HUES64 (cell line): Measurements from ENCODE around the gene AKIP1.

Source experiments
- H3K27ac ChIP-seq: 2 replicates; pipeline ENCODE4 v1.7.0; 2013; ENCODE audit warnings: low read depth, low read length, inconsistent platforms
- H3K27me3 ChIP-seq: 2 replicates; pipeline ENCODE4 v1.6.1; 2013; ENCODE audit warnings: mild to moderate bottlenecking, low read length; ENCODE audit not compliant: insufficient read depth
- H3K36me3 ChIP-seq: 2 replicates; pipeline ENCODE4 v1.6.1; 2013; ENCODE audit warnings: mild to moderate bottlenecking, low read length; ENCODE audit not compliant: insufficient read depth
- H3K4me1 ChIP-seq: 2 replicates; pipeline ENCODE4 v1.6.1; 2013; ENCODE audit warnings: mild to moderate bottlenecking, low read length, moderate library complexity; ENCODE audit not compliant: insufficient read depth
- H3K4me3 ChIP-seq: 2 replicates; pipeline ENCODE4 v1.5.1; 2013; ENCODE audit warnings: mild to moderate bottlenecking, low read length, moderate library complexity
- H3K9ac ChIP-seq: 2 replicates; pipeline ENCODE4 v1.6.1; 2013; ENCODE audit warnings: mild to moderate bottlenecking, low read depth, low read length
- H3K9me3 ChIP-seq: 2 replicates; pipeline ENCODE4 v1.6.1; 2013; ENCODE audit warnings: low read depth, low read length; ENCODE audit not compliant: insufficient read depth
- WGBS: fragments of 150-250, 120-280 bp; methylation state at CpG from one replicate; pipeline ENCODE4 v1.1.7; 2013; ENCODE audit warnings: missing lambda C conversion rate; 5-methylcytosine and 5-hydroxymethylcytosine counted together

Gene AKIP1

GRCh38 chr11:8922691-8923090, 11.7 kb downstream of the AKIP1 start:
- no peak overlapping the region; the same call in 1 of the 2 replicates for H3K27ac ChIP-seq
- WGBS: 89% methylated on average over 4 of the region's 5 CpGs
- H3K27me3 ChIP-seq: no peaks in the 10 kb centered on the region
- no peak overlapping the region for H3K4me3 ChIP-seq
- peaks cover 55% of the 10 kb centered on the region for H3K36me3 ChIP-seq
- H3K9me3 ChIP-seq: no peaks in the 10 kb centered on the region
- H3K9ac ChIP-seq: no peak overlapping the region
- peaks cover 5% of the 10 kb centered on the region; the same call in 1 of the 2 replicates for H3K4me1 ChIP-seq

GRCh38 chr11:8925711-8926110, 14.7 kb downstream of the AKIP1 start:
- H3K27ac ChIP-seq: no peak overlapping the region
- H3K36me3 ChIP-seq: peaks cover 27% of the 10 kb centered on the region
- no peak overlapping the region for H3K9ac ChIP-seq
- no peaks in the 10 kb centered on the region for H3K27me3 ChIP-seq
- H3K4me3 ChIP-seq: no peak overlapping the region
- H3K4me1 ChIP-seq: no peaks in the 10 kb centered on the region
- no peaks in the 10 kb centered on the region for H3K9me3 ChIP-seq
- 94% methylated on average over 5 of the region's 5 CpGs for WGBS

- Histone ChIP-seq H3K36me3 (peaks cover 22% of the 10 kb centered on the region), H3K9ac (no peak overlapping the region), H3K4me1 (no peaks in the 10 kb centered on the region), H3K4me3 (no peak overlapping the region), H3K9me3 (no peaks in the 10 kb centered on the region), H3K27me3 (no peaks in the 10 kb centered on the region), H3K27ac (no peak overlapping the region)
- 93% methylated on average over 5 of the region's 5 CpGs for WGBS
These were observed 15.2 kb downstream of the AKIP1 start for GRCh38 chr11:8926236-8926635.

DNA sequence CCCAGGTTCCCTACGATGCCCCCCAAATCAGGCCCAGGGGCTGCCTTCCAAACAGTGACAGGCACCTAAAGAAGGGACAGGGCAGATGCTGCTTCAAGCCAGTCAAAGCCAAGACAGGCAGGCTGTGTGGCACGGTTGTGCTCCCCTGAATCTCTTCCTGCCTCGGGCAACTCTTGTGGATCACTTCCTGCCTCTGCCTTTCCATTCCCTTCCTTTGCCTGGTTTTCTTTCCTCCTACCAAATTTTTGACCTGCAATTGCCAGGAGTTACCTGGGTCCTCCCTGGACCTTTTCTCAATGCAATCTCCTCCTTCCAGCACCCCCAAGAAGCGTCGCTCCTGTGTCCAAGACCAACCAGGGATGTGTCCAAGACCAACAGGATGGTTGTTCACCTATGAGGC, 16.2 kb downstream of the AKIP1 start:
- Histone ChIP-seq H3K9ac (no peak overlapping the region), H3K36me3 (peaks cover 12% of the 10 kb centered on the region), H3K27me3 (no peaks in the 10 kb centered on the region), H3K4me3 (no peak overlapping the region), H3K9me3 (no peaks in the 10 kb centered on the region), H3K4me1 (0 out of 2 replicates have a peak, but pooled peaks cover under 1% of the 10 kb centered on the region), H3K27ac (no peak overlapping the region)
- 91% methylated on average over 5 of the region's 5 CpGs for WGBS

DNA sequence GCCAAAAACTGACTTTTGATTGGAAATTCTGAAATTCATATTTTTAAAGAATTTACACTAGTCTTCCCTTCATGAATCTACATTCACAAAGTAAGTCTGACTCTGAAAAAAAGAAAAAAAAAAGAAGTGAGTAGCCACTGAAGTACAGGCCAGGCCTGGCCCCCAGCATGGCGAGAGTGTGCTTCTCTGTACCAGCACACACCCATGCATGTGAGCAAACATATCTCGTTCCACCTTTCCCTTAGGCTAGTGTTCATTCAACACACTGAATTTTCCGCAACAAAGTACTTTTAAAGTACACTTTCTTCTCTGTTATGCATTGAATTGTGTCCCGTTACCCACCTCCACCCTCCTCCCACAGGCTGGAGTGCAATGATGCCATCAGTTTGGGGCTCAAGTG, 17.2 kb downstream of the AKIP1 start:
- no peaks in the 10 kb centered on the region for H3K9me3 ChIP-seq
- peaks cover 2% of the 10 kb centered on the region; the same call in 1 of the 2 replicates for H3K36me3 ChIP-seq
- no peak overlapping the region for H3K9ac ChIP-seq
- H3K4me1 ChIP-seq: peaks cover 6% of the 10 kb centered on the region; the same call in 1 of the 2 replicates
- no peak overlapping the region for H3K4me3 ChIP-seq
- 92% methylated on average over 4 of the region's 4 CpGs for WGBS
- H3K27ac ChIP-seq: no peak overlapping the region
- H3K27me3 ChIP-seq: no peaks in the 10 kb centered on the region

DNA sequence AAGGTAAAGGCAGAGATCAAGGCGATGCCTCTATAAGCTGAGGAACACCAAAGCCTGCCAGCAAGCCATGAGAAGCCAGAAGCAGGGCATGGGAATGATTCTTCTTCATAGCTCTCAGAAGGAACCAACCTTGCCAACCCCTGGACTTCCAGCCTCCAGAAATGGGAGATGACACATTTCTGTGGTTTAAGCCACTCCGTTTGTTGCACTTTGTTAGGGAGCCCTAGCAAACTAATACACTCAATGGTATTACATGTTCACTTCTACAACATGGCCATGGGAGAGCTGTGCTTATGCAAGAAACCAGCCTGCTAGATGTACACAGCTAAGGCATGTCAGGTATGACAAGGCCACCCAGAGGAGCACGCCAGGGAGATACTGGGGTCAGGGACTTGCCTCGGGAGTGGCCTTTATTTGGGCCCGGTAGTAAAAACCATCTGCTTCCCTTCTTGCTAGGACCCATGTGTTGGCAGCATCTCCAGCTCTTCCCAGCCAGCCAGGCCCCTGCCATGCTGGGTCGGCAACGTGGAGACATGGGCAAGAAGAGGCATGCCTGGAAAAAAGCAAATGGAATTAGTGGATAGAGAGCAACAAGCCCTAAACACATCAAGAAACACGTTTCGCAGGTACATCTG, 18.1 kb downstream of the AKIP1 start:
- 93% methylated on average over 9 of the region's 9 CpGs for WGBS
- Histone ChIP-seq H3K9ac (no peak overlapping the region), H3K9me3 (no peaks in the 10 kb centered on the region), H3K4me3 (no peak overlapping the region), H3K4me1 (peaks cover 6% of the 10 kb centered on the region; the same call in 1 of the 2 replicates), H3K27ac (no peak overlapping the region), H3K27me3 (no peaks in the 10 kb centered on the region), H3K36me3 (no peaks in the 10 kb centered on the region)

GRCh38 chr11:8930456-8931175, 19.6 kb downstream of the AKIP1 start:
- H3K36me3 ChIP-seq: no peaks in the 10 kb centered on the region
- no peak overlapping the region for H3K27ac ChIP-seq
- 91% methylated on average over 12 of the region's 12 CpGs for WGBS
- no peaks in the 10 kb centered on the region for H3K9me3 ChIP-seq
- H3K27me3 ChIP-seq: no peaks in the 10 kb centered on the region
- H3K4me1 ChIP-seq: peaks cover 15% of the 10 kb centered on the region; the same call in 1 of the 2 replicates
- H3K4me3 ChIP-seq: no peak overlapping the region
- H3K9ac ChIP-seq: no peak overlapping the region

- no peaks in the 10 kb centered on the region for H3K27me3 ChIP-seq
- H3K9ac ChIP-seq: no peak within 1 kb of the TSS
- WGBS: 58% methylated on average over 12 of the region's 12 CpGs
These were observed 21.7 kb downstream of the AKIP1 start, which contains the start of gene C11orf16 for GRCh38 chr11:8932564-8933180. Gene C11orf16, minus strand, starts transcription at chr11:8932947. Its CDS starts 639 bp downstream, at chr11:8932308.

DNA sequence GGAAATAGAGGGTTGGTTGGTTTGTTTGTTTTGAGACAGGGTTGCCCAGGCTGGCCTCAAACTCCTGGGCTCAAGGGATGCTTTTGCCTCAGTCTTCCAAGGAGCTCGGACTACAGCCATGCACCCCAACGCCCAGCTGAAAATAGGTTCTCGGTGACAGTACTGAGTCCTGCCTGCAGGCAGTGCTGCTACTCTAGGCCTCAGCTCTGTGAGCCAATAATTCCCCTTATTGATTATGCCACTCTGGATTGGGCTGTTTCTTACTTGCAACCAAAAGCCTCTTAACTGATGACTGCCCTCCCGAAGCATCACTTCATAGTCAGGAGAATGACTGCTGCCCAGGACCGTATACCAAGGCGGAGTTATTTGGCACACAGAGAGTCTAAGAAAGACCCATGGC, 22.9 kb downstream of the AKIP1 start:
- no peak overlapping the region for H3K27ac ChIP-seq
- WGBS: 90% methylated on average over 6 of the region's 6 CpGs

More at GRCh38 chr11:8932564-8933180, 21.7 kb downstream of the AKIP1 start, which contains the start of gene C11orf16:
- no peaks in the 10 kb centered on the region for H3K9me3 ChIP-seq
- H3K27ac ChIP-seq: no peak within 1 kb of the TSS
- peaks cover 15% of the 10 kb centered on the region; the same call in 1 of the 2 replicates for H3K4me1 ChIP-seq
- H3K36me3 ChIP-seq: no peaks in the 10 kb centered on the region
- H3K4me3 ChIP-seq: no peak within 1 kb of the TSS

DNA sequence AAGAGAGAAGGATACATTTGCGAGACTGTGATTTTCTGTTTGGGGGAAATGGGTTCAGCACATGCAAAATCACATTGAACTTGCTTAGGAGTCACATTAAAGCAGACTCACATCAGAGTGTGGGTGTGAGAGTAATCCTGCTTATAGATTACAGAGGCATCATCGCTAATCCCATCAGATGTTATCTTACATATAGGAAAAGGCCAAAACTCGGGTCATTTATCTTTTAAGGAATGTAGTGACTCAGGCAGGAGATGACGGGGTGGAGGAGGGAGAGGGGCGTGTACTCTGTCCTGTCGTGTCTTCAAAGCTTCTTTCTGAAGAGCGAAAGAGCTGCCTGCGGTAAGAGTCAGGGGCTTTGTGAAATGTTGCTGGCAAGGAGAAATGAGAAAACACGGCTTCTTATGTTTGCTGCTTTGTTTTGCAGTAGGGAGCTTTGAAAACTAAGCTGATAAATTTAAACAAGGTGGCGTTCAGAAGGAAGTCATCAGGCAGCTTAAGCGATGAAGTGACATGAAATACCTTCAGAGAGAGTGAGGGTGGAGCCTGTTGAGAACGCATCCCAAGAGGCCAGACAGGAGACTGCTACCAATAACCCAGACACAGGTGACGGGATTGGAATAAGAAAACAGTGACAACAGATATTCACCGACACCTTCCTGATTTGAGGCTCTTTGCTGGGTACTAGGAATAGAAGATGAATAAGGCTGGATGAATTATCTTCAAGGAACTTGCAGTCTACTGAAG, 23.9 kb downstream of the AKIP1 start:
- no peak overlapping the region for H3K4me3 ChIP-seq
- H3K36me3 ChIP-seq: no peaks in the 10 kb centered on the region
- H3K9me3 ChIP-seq: no peaks in the 10 kb centered on the region
- H3K4me1 ChIP-seq: peaks cover 15% of the 10 kb centered on the region; the same call in 1 of the 2 replicates
- H3K27ac ChIP-seq: no peak overlapping the region
- no peak overlapping the region for H3K9ac ChIP-seq
- WGBS: 42% methylated on average over 14 of the region's 14 CpGs
- no peaks in the 10 kb centered on the region for H3K27me3 ChIP-seq

More for the DNA sequence above, 22.9 kb downstream of the AKIP1 start:
- H3K9me3 ChIP-seq: no peaks in the 10 kb centered on the region
- H3K36me3 ChIP-seq: no peaks in the 10 kb centered on the region
- H3K9ac ChIP-seq: no peak overlapping the region
- no peak overlapping the region for H3K4me3 ChIP-seq
- H3K27me3 ChIP-seq: no peaks in the 10 kb centered on the region
- peaks cover 15% of the 10 kb centered on the region; the same call in 1 of the 2 replicates for H3K4me1 ChIP-seq
